Ovary (tissue), 3 donors: ENCODE results near the gene ARHGAP4.

Experiments used
- CTCF ChIP-seq, 3 donors: fragments of 450-650 bp in 2 of 3; fragments of 200-600 bp in 1 of 3; IDR thresholded peaks; one replicate each; pipeline versions ENCODE4 v1.5.1 to v1.8.0; 2016 to 2022; ENCODE audit warnings: antibody characterized with exemption in 3 of 3, mild to moderate bottlenecking in 1 of 3
- EP300 ChIP-seq: sonication (generic); formaldehyde crosslinking; IDR thresholded peaks from one replicate; pipeline ENCODE4 v1.6.1; 2017; ENCODE audit warnings: antibody characterized with exemption
- POLR2A ChIP-seq: fragments of 450-650 bp; IDR thresholded peaks from one replicate; pipeline ENCODE4 v1.6.1; 2017; ENCODE audit warnings: antibody characterized with exemption, mild to moderate bottlenecking, moderate library complexity
- donor health status: DM: no; HTN: no; CAD: no.

GRCh38 chrX:153907456-153907855 lies 18.6 kb downstream of the ARHGAP4 start:
- TF ChIP-seq POLR2A (no peak), CTCF (IDR thresholded peaks at IDR 0.05) (no peak), EP300 (no peak)
